GM12872 (cell line): Measurements from ENCODE around the gene DFFA.
A peak's percentile ranks its signal among the peaks of the same experiment; 100 is the strongest.

ENCODE experiments used
- CTCF ChIP-seq: IDR thresholded peaks from 3 replicates; pipeline ENCODE4 v1.5.1; 2011; ENCODE audit warnings: low read depth, mild to moderate bottlenecking, low read length, moderate library complexity; ENCODE audit not compliant: insufficient read depth

DFFA gene

GRCh38 chr1:10497109-10497508, 24.8 kb upstream of the DFFA start:
- no peak for TF ChIP-seq CTCF

GRCh38 chr1:10495952-10496351, 23.6 kb upstream of the DFFA start:
- TF ChIP-seq CTCF: no peak

- no peak for TF ChIP-seq CTCF
Observed at GRCh38 chr1:10495475-10495817, 23.1 kb upstream of the DFFA start.

GRCh38 chr1:10494754-10495474, 22.6 kb upstream of the DFFA start:
- TF ChIP-seq CTCF: peak; percentile 89

- no peak for TF ChIP-seq CTCF
Observed at GRCh38 chr1:10494418-10494753, 22.1 kb upstream of the DFFA start.

- no peak for TF ChIP-seq CTCF
Observed at GRCh38 chr1:10490286-10490970, 18.1 kb upstream of the DFFA start.

GRCh38 chr1:10489291-10490055, 17.1 kb upstream of the DFFA start:
- no peak for TF ChIP-seq CTCF
